C1 segment of cervical spinal cord (tissue), 14 donors: ENCODE results near the gene EHMT2.
"Not testable (repeated sequence)": the region's sequence is repeated elsewhere in the genome, so short reads cannot be mapped to it uniquely, and the experiment has no call there.

ENCODE experiments used
- DNase-seq, 14 donors: peaks; one replicate each; lab custom pipeline; 2025; lab: John Stamatoyannopoulos, UW

Gene EHMT2

DNA sequence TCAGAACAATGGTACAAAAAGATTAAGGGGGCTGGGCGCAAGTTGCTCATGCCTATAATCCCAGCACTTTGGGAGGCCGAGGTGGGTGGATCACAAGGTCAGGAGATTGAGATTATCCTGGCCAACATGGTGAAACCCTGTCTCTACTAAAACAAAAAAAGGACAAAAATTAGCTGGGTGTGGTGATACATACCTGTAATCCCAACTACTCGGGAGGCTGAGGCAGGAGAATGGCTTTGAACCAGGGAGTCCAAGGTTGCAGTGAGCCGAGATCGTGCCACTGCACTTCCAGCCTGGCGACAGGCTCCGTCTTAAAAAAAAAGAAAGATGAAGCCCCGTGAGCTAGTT, 57.7 kb downstream of the EHMT2 start:
- DNase-seq = not testable (repeated sequence)

DNA sequence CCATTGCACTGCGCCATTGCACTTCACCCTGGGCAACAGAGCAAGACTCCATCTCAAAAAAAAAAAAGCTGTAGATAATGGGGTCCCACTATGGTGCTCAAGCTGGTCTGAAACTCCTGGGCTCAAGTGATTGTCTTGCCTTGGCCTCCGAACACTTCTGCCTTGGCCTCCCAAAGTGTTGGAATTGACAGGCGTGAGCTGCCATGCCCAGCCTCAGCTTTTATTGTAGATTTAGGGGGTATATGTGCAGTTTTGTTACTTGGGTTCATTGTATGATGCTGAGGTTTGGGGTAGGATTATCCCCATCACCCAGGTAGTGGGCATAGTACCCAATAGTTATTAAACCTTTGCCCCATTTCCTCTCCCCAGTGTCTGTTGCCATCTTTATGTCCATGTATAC, 58.5 kb downstream of the EHMT2 start:
- DNase-seq = no peak

DNA sequence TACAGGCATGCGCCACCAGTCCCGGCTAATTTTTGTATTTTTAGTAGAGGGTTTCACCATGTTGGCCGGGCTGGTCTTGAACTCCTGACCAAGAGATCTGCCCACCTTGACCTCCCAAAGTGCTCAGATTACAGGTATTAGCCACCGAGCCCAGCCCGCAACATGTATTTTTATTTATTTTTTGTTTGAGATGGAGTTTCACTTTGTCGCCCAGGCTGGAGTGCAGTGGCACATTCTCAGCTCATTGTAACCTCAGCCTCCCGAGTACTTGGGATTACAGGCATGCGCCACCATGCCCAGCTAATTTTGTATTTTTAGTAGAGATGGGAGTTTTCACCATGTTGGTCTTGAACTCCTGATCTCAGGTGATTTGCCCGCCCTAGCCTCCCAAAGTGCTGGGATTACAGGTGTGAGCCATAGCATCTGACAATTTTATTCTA, 59.4 kb downstream of the EHMT2 start:
- not testable (repeated sequence) for DNase-seq

- DNase-seq = no peak
Measured at GRCh38 chr6:31837369-31838113, 60.0 kb downstream of the EHMT2 start.

DNA sequence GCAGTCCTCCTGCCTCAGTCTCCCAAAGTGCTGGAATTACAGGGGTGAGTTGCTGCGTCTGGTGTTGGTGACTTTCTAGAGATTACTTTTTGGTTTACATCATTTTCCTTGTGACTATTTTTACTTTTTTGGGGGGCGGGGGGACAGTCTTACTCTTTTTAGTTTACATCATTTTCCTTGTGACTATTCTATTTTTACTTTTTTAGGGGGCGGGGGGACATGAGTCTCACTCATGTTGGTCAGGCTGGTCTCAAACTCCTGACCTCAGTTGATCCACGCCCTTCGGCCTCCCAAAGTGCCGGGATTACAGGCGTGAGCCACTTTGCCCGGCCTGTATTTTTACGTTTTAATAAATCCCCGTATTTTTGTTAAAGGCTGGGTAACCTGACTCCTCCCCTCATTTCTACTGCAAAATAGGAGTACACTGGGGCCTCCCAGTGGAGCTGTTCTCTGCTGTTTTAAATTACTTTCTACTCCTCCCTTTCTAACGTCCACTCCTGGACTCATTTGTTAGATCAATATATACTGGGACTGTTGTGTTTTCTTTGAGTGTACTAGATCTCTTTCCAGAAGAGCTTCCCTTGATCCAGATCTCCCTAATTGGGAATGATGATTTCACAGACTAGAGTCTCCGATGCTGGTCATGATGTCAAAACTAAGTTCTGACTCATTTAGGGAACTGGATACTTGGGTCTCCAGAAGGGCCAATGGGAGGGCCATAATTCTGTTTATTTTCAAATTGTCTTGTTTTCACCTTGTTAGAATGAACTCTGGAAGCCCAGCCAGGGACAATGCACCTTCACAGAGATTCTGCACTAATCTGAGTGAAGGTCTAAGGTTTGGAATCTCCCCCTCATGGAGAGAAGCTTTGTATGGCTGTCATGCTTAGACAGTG, 60.8 kb downstream of the EHMT2 start:
- no peak for DNase-seq

- DNase-seq = no peak
Measured at GRCh38 chr6:31836047-31836473, 61.4 kb downstream of the EHMT2 start.

GRCh38 chr6:31834367-31835250, 62.9 kb downstream of the EHMT2 start:
- peak; percentile 42 to 94 (median 87) for DNase-seq

DNA sequence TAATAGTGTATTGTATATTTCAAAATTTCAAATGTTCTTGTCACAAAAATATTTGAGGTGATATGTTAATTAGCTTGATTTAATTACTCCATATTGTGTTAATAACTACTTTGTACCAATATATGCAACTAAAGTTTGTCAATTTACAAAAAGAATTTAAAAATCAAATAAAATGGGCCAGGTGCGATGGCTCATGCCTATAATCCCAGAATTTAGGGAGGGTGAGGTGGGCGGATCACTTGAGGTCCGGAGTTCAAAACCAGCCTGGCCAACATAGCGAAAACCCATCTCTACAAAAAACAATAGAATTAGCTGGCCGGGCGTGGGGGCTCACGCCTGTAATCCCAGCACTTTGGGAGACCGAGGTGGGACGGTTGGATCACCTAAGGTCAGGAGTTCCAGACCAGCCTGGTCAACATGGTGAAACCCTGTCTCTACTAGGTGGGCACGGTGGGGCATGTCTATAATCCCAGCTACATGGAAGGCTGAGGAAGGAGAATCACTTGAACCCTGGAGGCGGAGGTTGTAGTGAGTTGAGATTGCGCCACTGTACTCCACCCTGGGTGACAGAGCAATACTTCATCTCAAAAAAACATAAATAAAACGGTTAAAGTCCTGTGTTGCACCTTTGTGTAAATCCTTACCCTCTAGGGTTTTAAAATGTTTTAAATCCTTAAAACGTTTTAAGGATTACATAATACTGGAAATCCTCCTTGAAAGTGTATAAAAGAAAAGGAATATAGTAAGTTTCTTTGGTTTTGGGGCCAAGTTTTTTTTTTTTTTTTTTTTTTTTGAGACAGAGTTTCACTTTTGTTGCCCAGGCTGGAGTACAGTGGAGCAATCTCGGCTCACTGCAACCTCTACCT, 65.9 kb downstream of the EHMT2 start:
- no peak for DNase-seq

DNA sequence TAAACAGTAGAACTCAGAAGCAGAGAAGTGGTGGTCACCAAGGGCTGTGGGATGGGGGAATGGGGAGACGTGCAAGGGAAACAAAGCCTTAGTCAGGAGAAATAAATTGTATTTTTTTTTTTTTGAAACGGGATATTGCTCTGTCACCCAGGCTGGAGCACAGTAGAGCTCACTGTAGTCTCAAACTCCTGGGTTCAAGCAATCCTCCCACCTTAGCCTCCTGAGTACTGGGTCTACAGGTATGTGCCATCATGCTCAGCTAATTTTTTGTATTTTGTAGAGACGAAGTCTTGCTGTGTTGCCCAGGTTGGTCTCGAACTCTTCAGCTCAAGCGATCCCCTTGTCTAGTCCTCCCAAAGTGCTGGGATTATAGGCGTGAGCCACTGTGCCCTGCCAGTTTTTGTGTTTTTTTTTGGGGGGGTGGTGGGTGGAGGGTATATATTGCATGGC, 66.6 kb downstream of the EHMT2 start:
- peak in 1 of 14 donors; percentile 65 for DNase-seq
